CD4-positive, CD25-positive, alpha-beta regulatory T cell (primary cell): Measurements from ENCODE around the gene BRWD1. TPM values are rescaled to one million over a fixed set of nuclear protein-coding genes. Genes with fewer than 3 reads are reported as not detected.
A peak's percentile ranks its signal among the peaks of the same experiment; 100 is the strongest.

ENCODE experiments used
- ATAC-seq, 2 donors: fragments of 150-1000 bp; cut with Tn5 transposase; one replicate each; pipeline ENCODE4 v1.10.0; 2021; ENCODE audit warnings: low read depth in 2 of 2, moderate number of reproducible peaks in 2 of 2, moderate library complexity in 1 of 2
- DNase-seq, 3 donors: peaks; one replicate each; pipeline versions ENCODE4 v3.0.0 to v3.0.0-alpha.2; 2012 to 2022; ENCODE audit warnings: mixed read lengths in 1 of 3
- H3K27ac ChIP-seq: one replicate; pipeline ENCODE4 v1.7.0; 2013; ENCODE audit warnings: mild to moderate bottlenecking, low read length; ENCODE audit not compliant: insufficient read depth, poor library complexity, severe bottlenecking
- H3K27me3 ChIP-seq: one replicate; pipeline ENCODE4 v1.7.0; 2013; ENCODE audit warnings: low read length; ENCODE audit not compliant: control insufficient read depth, insufficient read depth
- H3K36me3 ChIP-seq: one replicate; pipeline ENCODE4 v1.7.0; 2013; ENCODE audit warnings: mild to moderate bottlenecking, low read length, moderate library complexity; ENCODE audit not compliant: control insufficient read depth, insufficient read depth
- H3K4me1 ChIP-seq: 2 replicates; pipeline ENCODE4 v1.7.0; 2013; ENCODE audit warnings: mild to moderate bottlenecking, low read length; ENCODE audit not compliant: insufficient read depth, control insufficient read depth, poor library complexity, severe bottlenecking
- H3K4me3 ChIP-seq: one replicate; pipeline ENCODE4 v1.7.0; 2013; ENCODE audit warnings: low read depth, mild to moderate bottlenecking, low read length, moderate library complexity
- H3K9me3 ChIP-seq, 2 experiments: 1 replicate in 1 of 2; 2 replicates in 1 of 2; pipeline ENCODE4 v1.7.0; 2013; ENCODE audit warnings: low read length in 2 of 2, mild to moderate bottlenecking in 1 of 2, moderate library complexity in 1 of 2; ENCODE audit not compliant: control insufficient read depth in 2 of 2
- H3K27ac Mint-ChIP-seq, 3 donors: one replicate each; pipeline ENCODE4 v1.8.0; 2020 to 2022; ENCODE audit warnings: mild to moderate bottlenecking in 3 of 3, mixed read lengths in 3 of 3, moderate library complexity in 2 of 3
- H3K27me3 Mint-ChIP-seq: one replicate; pipeline ENCODE4 v1.8.0; 2022; ENCODE audit warnings: mild to moderate bottlenecking, mixed read lengths
- H3K36me3 Mint-ChIP-seq: one replicate; pipeline ENCODE4 v1.8.0; 2020; ENCODE audit warnings: mixed read lengths
- H3K4me1 Mint-ChIP-seq, 4 donors: one replicate each; pipeline ENCODE4 v1.8.0; 2020 to 2022; ENCODE audit warnings: mixed read lengths in 4 of 4, mild to moderate bottlenecking in 1 of 4
- H3K4me3 Mint-ChIP-seq, 4 donors: one replicate each; pipeline ENCODE4 v1.8.0; 2020 to 2022; ENCODE audit warnings: mild to moderate bottlenecking in 4 of 4, mixed read lengths in 4 of 4, moderate library complexity in 3 of 4
- H3K9me3 Mint-ChIP-seq, 7 donors: one replicate each; pipeline ENCODE4 v1.8.0; 2020 to 2022; ENCODE audit warnings: mixed read lengths in 7 of 7, mild to moderate bottlenecking in 3 of 7, moderate library complexity in 2 of 7
- polyA plus RNA-seq, 4 donors: library from polyadenylated mRNA; unstranded; fragments of 300-500 nt; fragmentation: Illumina TruSeq; gene quantifications; one replicate each; pipeline ENCODE4 v1.2.3, GENCODE V29; 2021
- total RNA-seq: library from RNA; stranded (reverse); gene quantifications from one replicate; pipeline ENCODE4 v1.2.3, GENCODE V29; 2022

BRWD1 gene
- total and polyA plus RNA-seq, 5 donors from 2014 or later, result 33.9 to 110 (median 42.1) TPM

DNA sequence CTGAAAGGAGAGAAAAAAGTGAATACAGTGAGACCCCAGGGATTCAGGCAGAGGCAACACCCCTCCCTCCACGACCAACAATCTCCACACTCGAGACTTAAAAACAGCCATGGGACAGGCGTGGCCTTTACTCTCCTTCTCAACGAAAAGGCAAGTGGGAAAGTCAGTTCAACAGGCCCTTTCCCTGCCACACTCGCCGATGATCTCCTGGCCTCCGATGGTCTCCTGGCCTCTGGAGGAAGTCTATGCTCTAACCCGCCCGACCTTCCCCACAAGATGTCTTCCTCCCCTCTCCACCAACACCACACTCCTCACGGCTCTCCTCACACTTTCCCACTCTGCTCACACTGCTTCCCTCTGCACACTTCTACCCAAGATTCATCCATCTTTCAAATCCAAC, 137.8 kb downstream of the BRWD1 start:
- H3K36me3 Mint-ChIP-seq, result peaks cover 27% of the 10 kb centered on the region
- no peaks in the 10 kb centered on the region for H3K27me3 Mint-ChIP-seq
- Histone ChIP-seq H3K4me3 (no peak overlapping the region), H3K9me3 (no peaks in the 10 kb centered on the region), H3K4me1 (no peaks in the 10 kb centered on the region), H3K27ac (no peak overlapping the region), H3K36me3 (peaks cover 43% of the 10 kb centered on the region), H3K27me3 (no peaks in the 10 kb centered on the region)
- no peak overlapping the region for H3K27ac Mint-ChIP-seq
- peaks cover 8 to 24% (median 13%) of the 10 kb centered on the region in 4 donors for H3K4me1 Mint-ChIP-seq
- DNase-seq, result no peak
- ATAC-seq, result no peak
- no peaks in the 10 kb centered on the region for H3K9me3 Mint-ChIP-seq
- no peak overlapping the region for H3K4me3 Mint-ChIP-seq

DNA sequence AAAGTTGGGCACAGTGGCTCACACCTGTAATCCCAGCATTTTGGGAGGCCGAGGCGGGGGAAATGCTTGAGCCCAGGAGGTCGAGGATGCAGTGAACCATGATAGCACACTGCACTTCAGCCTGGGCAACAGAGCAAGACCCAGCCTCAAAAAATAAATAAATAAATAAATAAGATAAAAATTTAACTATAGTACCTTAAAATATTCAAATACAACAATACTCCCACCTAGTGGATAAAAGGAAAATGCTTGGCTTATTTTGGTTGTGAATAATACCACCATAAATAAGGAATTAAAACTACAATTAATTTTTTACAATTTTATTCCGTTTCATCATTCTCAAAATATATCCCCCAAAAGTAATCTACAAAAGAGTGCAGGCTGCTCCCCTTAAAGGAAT, 138.3 kb downstream of the BRWD1 start:
- DNase-seq (peak in 2 of 3 donors; percentile 27 to 31), ATAC-seq (no peak)
- Mint-ChIP-seq H3K27me3 (no peaks in the 10 kb centered on the region), H3K27ac (no peak overlapping the region), H3K4me1 (peaks cover 3 to 19% (median 9%) of the 10 kb centered on the region in 4 donors), H3K4me3 (no peak overlapping the region), H3K9me3 (no peaks in the 10 kb centered on the region), H3K36me3 (peaks cover 24% of the 10 kb centered on the region)
- Histone ChIP-seq H3K27ac (no peak overlapping the region), H3K4me3 (no peak overlapping the region), H3K9me3 (no peaks in the 10 kb centered on the region), H3K4me1 (no peaks in the 10 kb centered on the region), H3K27me3 (no peaks in the 10 kb centered on the region), H3K36me3 (peaks cover 43% of the 10 kb centered on the region)

DNA sequence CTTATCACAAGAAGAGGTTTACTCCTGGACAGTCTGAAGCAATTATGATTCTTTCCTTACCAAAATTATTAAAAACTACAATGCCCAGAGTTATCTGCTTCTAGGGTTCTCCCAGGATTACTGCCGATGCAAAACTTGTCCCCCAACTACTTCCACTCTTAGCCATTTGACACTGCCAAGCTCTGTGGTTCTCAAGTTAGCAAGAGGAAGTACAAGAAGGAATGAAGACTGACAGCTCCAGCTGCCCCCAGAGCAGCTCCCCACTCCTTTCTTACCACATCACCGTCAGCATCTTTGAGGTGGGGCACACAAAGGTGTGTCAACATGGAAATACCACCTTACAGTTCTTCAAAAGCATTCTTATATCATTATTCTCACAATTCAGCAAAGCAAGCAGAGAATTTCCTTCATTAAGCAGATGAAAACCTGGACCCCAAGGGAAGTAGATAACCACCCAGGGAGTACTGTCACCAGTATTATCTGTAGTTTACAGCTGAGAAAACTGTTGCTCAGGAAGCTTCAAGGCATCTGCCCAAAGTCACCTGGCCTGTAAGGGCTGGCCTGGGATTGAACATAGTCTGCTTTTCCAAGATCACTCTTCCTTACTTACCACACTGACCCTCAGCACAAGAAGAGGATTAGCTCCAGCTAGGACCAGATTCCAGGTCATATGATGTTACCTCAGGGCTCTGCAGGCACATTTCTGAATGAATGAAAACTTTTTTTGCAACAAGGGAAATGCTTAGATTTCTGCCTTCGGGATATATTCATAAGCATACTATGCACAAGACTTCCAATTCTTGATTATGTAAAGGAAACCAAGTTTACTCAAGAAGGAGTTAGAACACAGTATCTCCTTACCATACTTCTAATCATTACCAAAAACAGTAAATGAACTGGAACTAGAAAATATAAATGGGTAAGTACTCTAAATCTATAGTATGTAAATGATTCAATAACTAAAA, 139.4 kb downstream of the BRWD1 start:
- Histone ChIP-seq H3K4me3 (no peak overlapping the region), H3K27ac (no peak overlapping the region), H3K4me1 (no peaks in the 10 kb centered on the region), H3K27me3 (no peaks in the 10 kb centered on the region), H3K9me3 (no peaks in the 10 kb centered on the region), H3K36me3 (peaks cover 38% of the 10 kb centered on the region)
- DNase-seq (no peak), ATAC-seq (no peak)
- Mint-ChIP-seq H3K4me1 (peaks cover 0 to 14% (median 4%) of the 10 kb centered on the region in 4 donors), H3K27ac (peak overlapping the region in 2 of 3 donors; percentile 26 to 49), H3K9me3 (no peaks in the 10 kb centered on the region), H3K36me3 (peaks cover 27% of the 10 kb centered on the region), H3K27me3 (no peaks in the 10 kb centered on the region), H3K4me3 (no peak overlapping the region)

DNA sequence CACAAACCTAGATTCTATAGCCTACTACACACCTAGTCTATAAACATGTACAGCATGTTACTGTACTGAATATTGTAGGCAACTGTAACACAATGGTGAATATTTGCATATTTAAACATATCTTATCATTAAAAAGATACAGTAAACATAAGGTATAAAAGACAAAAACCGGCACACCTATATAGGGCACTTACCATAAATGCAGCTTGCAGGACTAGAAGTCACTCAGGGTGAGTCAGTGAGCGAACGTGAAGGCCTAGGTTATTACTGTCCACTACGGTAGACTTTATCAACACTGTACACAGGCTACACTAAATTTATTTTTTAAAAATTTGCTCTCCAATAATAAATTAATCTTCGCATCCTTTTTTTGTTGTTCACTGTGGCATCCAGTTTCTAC, 143.5 kb downstream of the BRWD1 start:
- Histone ChIP-seq H3K36me3 (peaks cover 19% of the 10 kb centered on the region), H3K27ac (no peak overlapping the region), H3K9me3 (peaks cover 2 to 3% of the 10 kb centered on the region in 2 experiments), H3K4me1 (no peaks in the 10 kb centered on the region), H3K27me3 (peaks cover 3% of the 10 kb centered on the region), H3K4me3 (no peak overlapping the region)
- H3K4me3 Mint-ChIP-seq, result no peak overlapping the region
- H3K36me3 Mint-ChIP-seq, result peaks cover 23% of the 10 kb centered on the region
- peaks cover 4% of the 10 kb centered on the region for H3K27me3 Mint-ChIP-seq
- no peak for ATAC-seq
- H3K27ac Mint-ChIP-seq, result no peak overlapping the region
- H3K4me1 Mint-ChIP-seq, result peaks cover 0 to 4% (median 2%) of the 10 kb centered on the region in 4 donors
- no peak for DNase-seq
- peaks cover 0 to 9% (median 3%) of the 10 kb centered on the region in 7 donors for H3K9me3 Mint-ChIP-seq

DNA sequence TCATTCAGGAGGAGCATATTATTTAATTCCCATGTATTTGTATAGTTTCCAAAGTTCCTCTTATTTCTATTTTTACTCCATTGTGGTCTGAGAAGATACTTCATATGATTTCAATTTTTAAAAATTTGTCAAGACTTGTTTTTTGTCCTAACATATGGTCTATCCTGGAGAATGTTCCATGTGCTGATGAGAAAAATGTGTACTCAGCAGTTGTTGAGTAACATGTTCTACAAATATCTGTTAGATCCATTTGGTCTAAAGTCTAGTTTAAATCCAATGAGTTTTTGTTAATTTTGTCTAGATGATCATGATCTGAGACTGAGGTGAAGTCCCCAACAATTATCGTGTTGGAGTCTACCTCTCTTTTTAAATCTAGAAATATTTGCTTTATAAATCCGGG, 144.6 kb downstream of the BRWD1 start:
- Mint-ChIP-seq H3K9me3 (peaks cover 0 to 20% (median 7%) of the 10 kb centered on the region in 7 donors), H3K4me1 (peaks cover 0 to 4% (median 0%) of the 10 kb centered on the region in 4 donors)

DNA sequence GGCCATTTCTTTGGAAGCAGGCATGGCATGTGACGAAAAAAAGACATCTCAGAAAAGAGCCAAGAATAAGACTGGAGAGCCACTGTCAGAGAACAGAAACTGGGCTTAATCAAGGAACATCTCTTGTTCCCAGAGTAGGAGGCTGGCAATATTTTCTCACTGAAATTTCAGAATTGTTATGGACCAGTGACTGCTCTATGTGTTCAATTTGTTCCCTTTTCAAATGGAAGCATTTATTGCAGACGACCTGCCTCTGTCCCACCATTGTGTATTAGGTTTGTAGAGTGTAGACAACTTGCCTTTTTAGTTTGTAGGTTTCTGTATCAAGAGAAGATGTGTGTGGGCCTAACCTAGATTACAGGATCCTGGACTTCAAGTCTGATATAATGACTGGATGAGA, 148.9 kb downstream of the BRWD1 start:
- no peak overlapping the region for H3K4me3 Mint-ChIP-seq
- no peak for DNase-seq

More for the DNA sequence above, 144.6 kb downstream of the BRWD1 start:
- Histone ChIP-seq H3K27me3 (peaks cover 5% of the 10 kb centered on the region), H3K4me1 (no peaks in the 10 kb centered on the region), H3K27ac (no peak overlapping the region), H3K4me3 (no peak overlapping the region), H3K36me3 (peaks cover 8% of the 10 kb centered on the region), H3K9me3 (peaks cover 9 to 14% of the 10 kb centered on the region in 2 experiments)
- no peak for ATAC-seq
- Mint-ChIP-seq H3K36me3 (peaks cover 23% of the 10 kb centered on the region), H3K27me3 (peaks cover 4% of the 10 kb centered on the region), H3K4me3 (no peak overlapping the region), H3K27ac (no peak overlapping the region)
- no peak for DNase-seq

DNA sequence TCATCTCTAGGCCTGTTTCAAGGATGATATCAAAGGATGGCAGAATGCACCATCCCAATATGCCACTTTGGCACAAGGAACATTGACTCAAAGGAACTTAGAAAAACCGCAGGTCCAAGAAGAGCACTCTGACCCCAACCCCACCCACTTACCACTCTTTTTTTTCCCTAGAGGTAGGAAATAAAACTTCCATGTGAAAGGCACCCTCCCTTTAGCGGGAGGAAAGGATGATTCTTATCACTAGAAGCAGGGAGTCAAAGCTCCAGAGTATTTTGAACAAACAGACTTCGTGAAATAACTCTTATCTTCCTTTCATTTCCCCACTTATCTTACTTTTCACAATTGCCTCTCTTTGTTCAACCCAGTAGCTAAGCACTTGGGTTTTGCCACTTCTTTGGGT, 152.4 kb downstream of the BRWD1 start:
- no peaks in the 10 kb centered on the region for H3K36me3 ChIP-seq
- ATAC-seq (no peak), DNase-seq (no peak)
- no peak overlapping the region for H3K4me3 ChIP-seq
- Mint-ChIP-seq H3K27me3 (peaks cover 10% of the 10 kb centered on the region), H3K9me3 (peaks cover 0 to 25% (median 6%) of the 10 kb centered on the region in 7 donors), H3K36me3 (no peaks in the 10 kb centered on the region), H3K4me3 (no peak overlapping the region), H3K4me1 (peaks cover 0 to 4% (median 0%) of the 10 kb centered on the region in 4 donors), H3K27ac (no peak overlapping the region)
- no peaks in the 10 kb centered on the region for H3K4me1 ChIP-seq
- no peak overlapping the region for H3K27ac ChIP-seq
- peaks cover 6% of the 10 kb centered on the region for H3K27me3 ChIP-seq
- peaks cover 9 to 16% of the 10 kb centered on the region in 2 experiments for H3K9me3 ChIP-seq

More for the DNA sequence above, 148.9 kb downstream of the BRWD1 start:
- H3K36me3 ChIP-seq, result no peaks in the 10 kb centered on the region
- Mint-ChIP-seq H3K27ac (no peak overlapping the region), H3K27me3 (peaks cover 4% of the 10 kb centered on the region), H3K9me3 (peaks cover 0 to 25% (median 7%) of the 10 kb centered on the region in 7 donors), H3K4me1 (peaks cover 0 to 1% (median 0%) of the 10 kb centered on the region in 4 donors), H3K36me3 (peaks cover 4% of the 10 kb centered on the region)
- no peaks in the 10 kb centered on the region for H3K4me1 ChIP-seq
- peaks cover 6% of the 10 kb centered on the region for H3K27me3 ChIP-seq
- ATAC-seq, result no peak
- H3K27ac ChIP-seq, result no peak overlapping the region
- H3K4me3 ChIP-seq, result no peak overlapping the region
- H3K9me3 ChIP-seq, result peaks cover 9 to 16% of the 10 kb centered on the region in 2 experiments
